Prostate gland (tissue), 2 donors: ENCODE results near the gene ZSCAN25.

Experiments used
- POLR2A ChIP-seq: fragments of 450-650 bp; IDR thresholded peaks from one replicate; pipeline ENCODE4 v1.6.1; 2016; ENCODE audit warnings: antibody characterized with exemption, mild to moderate bottlenecking
- POLR2AphosphoS5 ChIP-seq: sonication (generic); formaldehyde crosslinking; IDR thresholded peaks from one replicate; pipeline ENCODE4 v1.6.1; 2017; ENCODE audit warnings: antibody characterized with exemption
- TF ChIP-seq, protein P1 (sequence below), 4 experiments: fragments of 200-600 bp in 2 of 4; fragments of 450-650 bp in 2 of 4; sonication (generic) in 2 of 4; IDR thresholded peaks; 1 replicate in 3 of 4; 2 replicates in 1 of 4; pipeline ENCODE4 v1.5.1; 2016 to 2019; ENCODE audit warnings: antibody characterized with exemption in 4 of 4, mild to moderate bottlenecking in 2 of 4, moderate library complexity in 2 of 4

- TF ChIP-seq POLR2AphosphoS5 (no peak), POLR2A (no peak)
- TF ChIP-seq, protein P1, sequence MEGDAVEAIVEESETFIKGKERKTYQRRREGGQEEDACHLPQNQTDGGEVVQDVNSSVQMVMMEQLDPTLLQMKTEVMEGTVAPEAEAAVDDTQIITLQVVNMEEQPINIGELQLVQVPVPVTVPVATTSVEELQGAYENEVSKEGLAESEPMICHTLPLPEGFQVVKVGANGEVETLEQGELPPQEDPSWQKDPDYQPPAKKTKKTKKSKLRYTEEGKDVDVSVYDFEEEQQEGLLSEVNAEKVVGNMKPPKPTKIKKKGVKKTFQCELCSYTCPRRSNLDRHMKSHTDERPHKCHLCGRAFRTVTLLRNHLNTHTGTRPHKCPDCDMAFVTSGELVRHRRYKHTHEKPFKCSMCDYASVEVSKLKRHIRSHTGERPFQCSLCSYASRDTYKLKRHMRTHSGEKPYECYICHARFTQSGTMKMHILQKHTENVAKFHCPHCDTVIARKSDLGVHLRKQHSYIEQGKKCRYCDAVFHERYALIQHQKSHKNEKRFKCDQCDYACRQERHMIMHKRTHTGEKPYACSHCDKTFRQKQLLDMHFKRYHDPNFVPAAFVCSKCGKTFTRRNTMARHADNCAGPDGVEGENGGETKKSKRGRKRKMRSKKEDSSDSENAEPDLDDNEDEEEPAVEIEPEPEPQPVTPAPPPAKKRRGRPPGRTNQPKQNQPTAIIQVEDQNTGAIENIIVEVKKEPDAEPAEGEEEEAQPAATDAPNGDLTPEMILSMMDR (IDR thresholded peaks at IDR 0.05) = no peak
Measured at GRCh38 chr7:99652671-99653070, 35.9 kb downstream of the ZSCAN25 start.
